Posterior vena cava (tissue), 2 donors: Measurements from ENCODE around the gene MARCHF9. TPM values are rescaled to one million over a fixed set of nuclear protein-coding genes. Genes with fewer than 3 reads are reported as not detected.
"Not testable (repeated sequence)": the region's sequence is repeated elsewhere in the genome, so short reads cannot be mapped to it uniquely, and the experiment has no call there.

Experiments
- DNase-seq: peaks from one replicate; pipeline ENCODE4 v3.0.0-alpha.2; 2020; ENCODE audit warnings: low spot score
- intact Hi-C, 2 donors: fragments of 100-400 bp; cut with DNase I; formaldehyde crosslinking; loops; one replicate each; pipeline versions ENCODE4 v1.14.1 to v1.14.2; 2022 to 2023
- total RNA-seq, 2 donors: library from RNA; stranded (reverse); fragmentation: NEBNext Ultra II Directional; extraction: Animal tissue kit (Norgen Biotek cat#: 25700); gene quantifications; one replicate each; pipeline ENCODE4 v1.2.1, GENCODE V29; 2021
- donor health status: DM: yes; HTN: yes; CAD: no.
- donor health status: DM: yes; HTN: yes; CAD: no.

The MARCHF9 gene
- total RNA-seq, 2 donors from 2014 or later, result 7.4 to 9.4 TPM

DNA sequence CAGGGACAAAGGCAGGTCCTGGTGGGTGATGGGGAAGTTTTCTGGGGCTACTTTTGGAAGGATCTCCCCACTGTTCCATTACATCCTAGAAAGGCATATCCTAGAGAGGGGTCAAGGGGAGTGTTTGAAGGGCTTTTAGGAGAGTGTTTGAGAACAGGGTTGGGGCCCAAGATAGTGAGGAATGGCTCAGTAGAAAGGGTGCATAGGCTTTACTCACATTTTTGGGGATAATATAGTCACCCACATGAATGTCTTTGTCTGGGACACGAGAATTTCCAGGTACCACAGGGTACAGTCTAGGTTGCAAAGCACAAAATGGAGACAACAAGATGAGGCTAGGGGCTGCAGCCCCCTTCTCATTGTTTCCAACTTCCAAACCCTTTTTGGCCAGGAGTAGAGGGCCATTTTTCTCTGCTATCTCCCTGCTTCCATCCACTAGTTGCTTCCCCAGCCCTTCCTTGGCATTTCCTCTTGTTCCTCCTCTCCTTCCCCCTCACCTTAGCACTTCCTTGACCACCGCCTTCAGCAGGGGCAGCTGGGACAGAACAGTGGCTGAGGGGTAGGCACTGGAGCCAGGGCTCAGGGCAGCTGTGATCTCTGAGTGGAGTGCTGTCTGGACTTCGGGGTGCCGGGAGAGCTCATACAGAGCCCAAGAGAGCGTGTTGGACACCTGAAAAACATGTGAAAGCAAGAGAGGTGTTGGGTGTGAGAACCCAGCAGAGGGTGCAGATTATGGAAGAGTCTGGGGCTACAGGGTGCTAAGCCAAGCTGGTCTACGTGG, 9.2 kb downstream of the MARCHF9 start:
- intact Hi-C loops, result no loop called here
- DNase-seq, result no peak

GRCh38 chr12:57764662-57765002, 9.7 kb downstream of the MARCHF9 start:
- DNase-seq, result no peak
- intact Hi-C loops, result no loop called here

GRCh38 chr12:57765003-57765697, 10.2 kb downstream of the MARCHF9 start:
- intact Hi-C loops, result no loop called here
- peak; percentile 85 for DNase-seq

GRCh38 chr12:57765698-57766463, 11.0 kb downstream of the MARCHF9 start:
- DNase-seq, result no peak
- intact Hi-C loops, result no loop called here

GRCh38 chr12:57766464-57767304, 11.8 kb downstream of the MARCHF9 start, which contains the start of gene CYP27B1:
Gene CYP27B1, minus strand, starts transcription at chr12:57767078. Its CDS starts 37 bp downstream, at chr12:57767041.
- intact Hi-C loops, result no loop called here
- DNase-seq, result no peak

DNA sequence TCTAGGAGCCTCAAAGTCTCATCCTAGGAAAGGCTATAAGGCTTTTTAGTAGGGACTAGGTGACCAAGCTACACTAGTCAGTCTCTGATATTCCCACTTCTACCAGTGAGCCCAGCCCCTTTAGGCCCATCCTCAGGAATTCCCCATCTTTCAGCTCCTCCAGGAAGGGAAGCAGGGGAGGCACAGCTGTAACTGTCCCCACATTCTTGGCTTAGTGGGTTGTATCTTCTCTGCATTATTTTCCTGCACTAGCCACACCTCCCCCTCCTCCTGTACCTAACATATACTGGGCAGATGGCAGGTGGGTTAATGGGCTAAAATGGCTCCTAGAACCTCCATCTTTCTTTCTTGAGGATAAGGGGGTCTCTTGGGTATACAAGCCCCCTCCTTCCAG, 12.4 kb downstream of the MARCHF9 start:
- intact Hi-C loops, result no loop called here
- DNase-seq, result no peak

DNA sequence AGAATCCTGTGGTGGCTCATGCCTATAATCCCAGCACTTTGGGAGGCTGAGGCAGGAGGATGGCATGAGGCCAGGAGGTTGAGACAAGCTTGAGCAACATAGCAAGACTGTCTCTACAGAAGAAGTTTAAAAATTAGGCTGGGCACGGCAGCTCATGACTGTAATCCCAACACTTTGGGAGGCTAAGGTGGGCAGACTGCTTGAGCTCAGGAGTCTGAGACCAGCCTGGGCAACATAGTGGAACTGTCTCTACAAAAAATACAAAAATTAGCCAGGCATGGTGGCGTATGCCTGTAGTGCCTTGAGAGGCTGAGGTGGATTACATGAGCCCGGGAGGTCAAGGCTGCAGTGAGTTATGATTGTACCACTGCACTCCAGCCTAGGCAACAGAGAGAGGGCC, 13.0 kb downstream of the MARCHF9 start:
- intact Hi-C loops, result no loop called here
- no peak for DNase-seq

DNA sequence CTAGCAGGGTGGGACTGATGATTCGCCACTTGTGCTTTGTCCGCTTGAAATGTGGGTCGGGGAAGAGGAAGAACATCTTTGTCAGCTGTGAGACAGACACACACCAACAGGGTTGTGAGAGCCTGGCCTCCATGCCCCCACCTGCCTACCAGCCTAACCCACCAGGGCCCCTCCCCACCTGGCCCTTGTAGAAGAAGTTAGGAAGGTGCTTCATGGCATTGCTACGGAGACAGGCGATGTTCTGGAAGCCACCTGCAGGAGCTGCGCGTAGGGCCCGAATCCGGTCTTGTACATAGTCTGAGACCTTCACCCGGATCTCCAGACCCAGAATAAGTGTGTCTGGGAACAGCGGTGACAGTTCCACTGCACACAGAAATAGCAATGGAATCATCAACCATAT, 14.7 kb downstream of the MARCHF9 start:
- intact Hi-C loops, result no loop called here
- no peak for DNase-seq

GRCh38 chr12:57770734-57771133, 15.8 kb downstream of the MARCHF9 start:
- no peak for DNase-seq
- intact Hi-C loops, result no loop called here

GRCh38 chr12:57771236-57771872, 16.5 kb downstream of the MARCHF9 start:
- DNase-seq, result peak; percentile 97
- intact Hi-C loops, result no loop called here

- DNase-seq, result peak; percentile 99
- intact Hi-C loops, result no loop called here
These were observed 17.0 kb downstream of the MARCHF9 start, which contains the start of gene METTL1 for GRCh38 chr12:57771873-57772428. Gene METTL1, minus strand, starts transcription at chr12:57772105. Its CDS starts 22 bp downstream, at chr12:57772083.

DNA sequence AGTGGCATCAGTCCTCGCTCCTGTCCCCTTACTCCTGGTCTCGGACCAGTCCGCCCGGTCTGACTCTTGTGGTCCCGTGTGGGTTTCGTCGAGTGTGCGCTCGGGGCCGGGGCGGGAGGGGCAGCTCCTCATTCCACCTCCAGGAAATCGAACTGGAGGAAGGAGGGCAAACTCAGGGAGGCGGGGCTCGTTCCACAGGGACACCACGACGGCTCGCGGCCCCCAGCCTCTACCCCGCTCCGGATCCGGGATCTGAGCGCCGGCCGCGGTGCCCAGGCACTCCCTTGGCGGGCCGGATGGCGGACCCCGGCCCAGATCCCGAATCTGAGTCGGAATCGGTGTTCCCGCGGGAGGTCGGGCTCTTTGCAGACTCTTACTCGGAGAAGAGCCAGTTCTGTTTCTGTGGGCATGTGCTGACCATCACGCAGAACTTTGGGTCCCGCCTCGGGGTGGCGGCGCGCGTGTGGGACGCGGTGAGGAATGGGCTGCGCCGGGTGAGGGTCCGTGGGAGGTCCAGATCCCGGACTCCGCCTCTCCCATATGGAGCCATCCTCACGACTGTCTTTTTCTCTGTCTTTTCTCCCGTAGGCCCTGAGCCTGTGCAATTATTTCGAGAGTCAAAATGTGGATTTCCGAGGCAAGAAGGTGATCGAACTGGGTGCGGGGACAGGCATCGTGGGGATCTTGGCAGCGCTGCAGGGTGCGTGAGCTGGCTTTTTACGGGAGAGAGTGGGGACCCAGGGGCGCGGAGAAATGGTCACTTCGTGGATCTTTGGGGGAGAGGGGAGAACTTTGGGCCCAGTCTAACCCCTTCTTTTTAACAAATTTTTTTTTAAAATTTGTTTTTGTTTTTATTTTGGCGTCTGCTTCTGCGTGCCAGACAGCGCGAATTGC, 17.8 kb downstream of the MARCHF9 start, which contains the start of gene EEF1AKMT3:
Gene EEF1AKMT3 (plus strand): TSS at position 186 of the 894 bp plus-strand sequence. CDS start 111 bp downstream, at position 297.
- peak; percentile 90 for DNase-seq
- intact Hi-C loops, result no loop called here

GRCh38 chr12:57774634-57775033, 19.7 kb downstream of the MARCHF9 start:
- intact Hi-C loops, DNase-seq: not testable (repeated sequence)

- intact Hi-C loops, result no loop called here
- DNase-seq, result no peak
These were observed 20.1 kb downstream of the MARCHF9 start for GRCh38 chr12:57775044-57775443.

GRCh38 chr12:57775563-57776246, 20.8 kb downstream of the MARCHF9 start:
- intact Hi-C loops, result no loop called here

DNA sequence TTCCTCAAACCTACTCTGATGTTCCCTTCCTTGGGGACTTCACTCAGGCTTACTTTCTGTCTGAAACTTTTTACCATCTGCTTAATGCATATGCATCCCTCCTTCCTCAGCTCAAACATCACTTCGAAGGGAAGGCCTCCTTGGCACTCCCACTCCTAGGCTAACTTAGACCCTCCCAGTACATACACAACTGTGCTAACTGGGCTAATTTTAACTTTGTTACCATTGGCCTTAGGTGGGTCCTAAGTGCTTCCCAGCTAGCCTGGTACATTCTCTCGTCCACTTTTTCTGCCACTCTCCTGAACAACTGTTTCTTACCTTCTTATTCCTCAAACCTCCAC, 21.3 kb downstream of the MARCHF9 start:
- intact Hi-C loops, result no loop called here
- DNase-seq, result no peak

More at GRCh38 chr12:57775563-57776246, 20.8 kb downstream of the MARCHF9 start:
- DNase-seq, result no peak

- intact Hi-C loops, result no loop called here
- no peak for DNase-seq
These were observed 22.5 kb downstream of the MARCHF9 start for GRCh38 chr12:57777367-57777766.
